Measurements from ENCODE around the gene PRICKLE3. TPM values are rescaled to one million over a fixed set of nuclear protein-coding genes. Genes with fewer than 3 reads are reported as not detected.
"Not testable (repeated sequence)": the region's sequence is repeated elsewhere in the genome, so short reads cannot be mapped to it uniquely, and the experiment has no call there.

Gene PRICKLE3
- total RNA-seq, 1 experiment from 2014 or later, result 4.3 TPM

DNA sequence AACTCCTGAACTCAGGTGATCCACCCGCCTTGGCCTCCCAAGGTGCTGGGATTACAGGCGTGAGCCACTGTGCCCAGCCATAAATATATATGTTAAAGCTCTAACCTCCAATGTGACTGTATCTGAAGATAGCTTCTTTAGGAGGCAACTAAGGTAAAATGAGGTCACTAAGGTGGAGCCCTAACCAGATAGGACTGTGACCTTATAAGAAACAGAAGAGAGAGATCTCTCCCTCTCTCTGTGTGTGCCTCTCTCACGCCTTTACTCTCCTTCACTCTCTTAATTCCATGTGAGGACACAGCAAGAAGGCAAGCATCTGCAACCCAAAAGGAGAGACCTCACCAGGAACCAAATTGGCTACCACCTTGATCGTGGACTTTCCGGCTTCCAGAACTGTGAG is 24.5 kb downstream of the PRICKLE3 start:
- no peak for DNase-seq (ENCODE audit: low read depth)

DNA sequence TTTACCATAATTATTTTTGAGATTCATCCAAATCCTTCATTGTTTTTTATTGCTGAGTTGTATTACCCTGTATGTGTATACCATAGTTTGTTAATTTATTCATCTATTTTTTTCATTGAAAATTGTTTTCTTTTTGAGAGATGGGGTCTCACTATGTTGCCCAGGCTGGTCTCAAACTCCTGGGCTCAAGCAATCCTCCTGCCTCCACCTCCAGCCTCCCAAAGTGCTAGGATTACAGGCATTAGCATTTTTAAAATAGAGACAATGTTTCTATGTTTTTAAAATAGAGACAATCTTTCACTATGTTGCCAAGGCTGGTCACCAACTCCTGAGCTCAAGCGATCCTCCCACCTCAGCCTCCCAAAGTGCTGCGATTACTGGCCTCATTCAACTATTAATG is 25.3 kb downstream of the PRICKLE3 start:
- no peak for DNase-seq (ENCODE audit: low read depth)

GRCh38 chrX:49157194-49157593 is 29.0 kb downstream of the PRICKLE3 start:
- no peak for DNase-seq (ENCODE audit: low read depth)

GRCh38 chrX:49155900-49156837 is 30.0 kb downstream of the PRICKLE3 start:
- DNase-seq (ENCODE audit: low read depth), result peak; percentile 86

DNA sequence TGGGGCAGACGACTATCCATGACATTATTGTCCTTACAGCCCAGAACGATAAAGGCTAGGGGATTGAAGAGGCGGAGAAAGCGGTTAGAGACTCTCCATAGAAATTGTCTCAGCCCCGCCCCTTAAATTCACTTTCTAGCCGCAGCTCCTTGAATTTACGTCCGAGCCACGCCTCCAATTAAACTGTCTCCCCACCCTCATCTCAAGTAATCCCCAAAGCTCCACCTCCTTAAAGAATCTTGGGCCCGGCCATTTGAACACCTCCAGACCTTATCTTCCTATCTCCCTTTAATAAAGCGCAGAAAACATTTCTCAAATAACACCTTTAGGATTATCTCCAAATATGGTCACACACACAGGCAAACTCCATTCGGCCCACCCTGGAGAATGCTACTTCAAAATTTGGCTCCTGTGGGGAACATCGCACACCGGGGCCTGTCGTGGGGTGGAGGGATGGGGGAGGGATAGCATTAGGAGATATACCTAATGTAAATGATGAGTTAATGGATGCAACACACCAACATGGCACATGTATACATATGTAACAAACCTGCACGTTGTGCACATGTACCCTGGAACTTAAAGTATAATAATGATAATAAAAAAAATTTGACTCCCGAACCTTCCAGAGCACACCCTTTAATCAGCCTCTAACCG is 30.8 kb downstream of the PRICKLE3 start:
- peak; percentile 80 for DNase-seq (ENCODE audit: low read depth)

- no peak for DNase-seq (ENCODE audit: low read depth)
These were observed 32.7 kb downstream of the PRICKLE3 start for GRCh38 chrX:49153467-49153866.

GRCh38 chrX:49149291-49149690 is 36.9 kb downstream of the PRICKLE3 start:
- DNase-seq (ENCODE audit: low read depth), result not testable (repeated sequence)

DNA sequence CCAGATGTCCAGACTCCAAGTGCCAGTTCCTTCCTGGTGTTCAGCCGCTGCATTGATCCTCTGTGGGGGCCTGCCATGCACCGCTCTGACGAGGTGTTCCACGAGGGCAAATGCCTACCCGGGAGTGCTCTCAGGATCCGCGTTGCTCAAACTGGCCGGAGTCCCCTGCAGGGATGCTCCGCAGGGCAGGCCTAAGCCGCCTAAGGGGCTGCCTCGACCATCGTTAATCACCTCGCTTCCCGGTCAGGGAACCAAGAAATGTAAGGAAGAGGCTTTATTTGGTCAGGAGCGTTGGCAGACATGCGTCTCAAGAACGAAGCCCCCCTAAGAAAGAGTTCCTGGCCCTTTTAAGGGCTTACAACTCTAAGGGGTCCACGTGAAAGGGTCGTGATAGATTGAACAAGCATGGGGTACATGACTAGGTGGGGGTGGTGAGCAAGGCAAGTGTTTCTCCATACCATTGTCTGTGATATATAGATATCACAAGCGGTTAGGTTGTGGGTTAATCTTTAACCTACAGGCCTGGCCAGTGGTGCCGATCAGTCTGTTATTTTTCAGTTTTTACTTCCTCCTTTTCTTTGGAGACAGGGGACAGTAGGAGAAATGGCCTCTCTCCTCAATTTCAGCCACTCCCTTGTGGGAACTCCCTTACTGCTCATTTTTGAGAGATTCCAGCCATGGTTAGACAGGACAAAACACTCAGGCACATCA is 37.6 kb downstream of the PRICKLE3 start:
- not testable (repeated sequence) for DNase-seq (ENCODE audit: low read depth)

- no peak for DNase-seq (ENCODE audit: low read depth)
These were observed 38.2 kb downstream of the PRICKLE3 start for GRCh38 chrX:49147936-49148335.

GRCh38 chrX:49147282-49147681 is 38.9 kb downstream of the PRICKLE3 start:
- DNase-seq (ENCODE audit: low read depth), result no peak

DNA sequence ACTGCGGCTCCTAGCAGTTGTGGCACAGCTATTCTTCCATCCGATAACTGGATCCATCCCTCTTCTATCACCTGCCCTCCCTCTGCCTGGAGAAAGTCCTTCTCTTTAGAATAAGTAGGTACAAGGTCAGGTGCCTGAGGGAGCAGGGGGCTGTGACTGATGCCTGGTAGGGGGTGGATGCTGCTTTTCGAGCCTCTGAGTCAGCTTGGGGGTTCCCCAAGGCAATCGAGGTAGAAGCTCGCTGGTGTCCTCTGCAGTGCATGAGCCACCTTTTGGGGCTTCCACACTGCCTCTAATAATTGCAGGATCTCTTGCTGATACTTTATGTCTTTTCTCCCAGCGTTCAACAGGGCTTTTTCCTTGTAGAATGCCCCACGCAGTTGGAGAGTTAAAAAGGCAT is 43.0 kb downstream of the PRICKLE3 start:
- not testable (repeated sequence) for DNase-seq (ENCODE audit: low read depth)

GRCh38 chrX:49142264-49142663 is 43.9 kb downstream of the PRICKLE3 start:
- not testable (repeated sequence) for DNase-seq (ENCODE audit: low read depth)

- no peak for DNase-seq (ENCODE audit: low read depth)
These were observed 46.5 kb downstream of the PRICKLE3 start for GRCh38 chrX:49139713-49140112.

DNA sequence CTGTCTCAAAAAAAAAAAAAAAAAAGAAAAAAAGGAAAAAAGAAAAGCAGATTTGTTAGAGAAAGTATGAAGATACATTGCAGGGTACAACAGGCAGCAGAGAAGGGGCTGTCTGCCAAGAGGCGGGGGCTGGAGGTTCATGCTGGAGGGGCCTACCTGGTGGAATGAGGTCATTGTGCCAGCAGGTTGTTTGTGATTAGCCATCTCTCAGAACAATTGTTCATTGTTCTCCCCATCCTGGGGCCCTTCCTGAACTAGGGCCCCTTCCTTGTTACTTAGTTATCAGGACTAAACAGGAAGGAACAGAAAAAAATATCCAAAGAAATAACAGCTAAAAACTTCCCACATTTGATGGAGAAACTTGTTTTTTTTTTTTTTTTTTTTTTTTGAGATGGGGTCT is 48.7 kb downstream of the PRICKLE3 start:
- DNase-seq (ENCODE audit: low read depth), result peak; percentile 4

GRCh38 chrX:49133759-49134158 is 52.4 kb downstream of the PRICKLE3 start:
- DNase-seq (ENCODE audit: low read depth), result no peak

GRCh38 chrX:49132275-49132674 is 53.9 kb downstream of the PRICKLE3 start:
- not testable (repeated sequence) for DNase-seq (ENCODE audit: low read depth)

DNA sequence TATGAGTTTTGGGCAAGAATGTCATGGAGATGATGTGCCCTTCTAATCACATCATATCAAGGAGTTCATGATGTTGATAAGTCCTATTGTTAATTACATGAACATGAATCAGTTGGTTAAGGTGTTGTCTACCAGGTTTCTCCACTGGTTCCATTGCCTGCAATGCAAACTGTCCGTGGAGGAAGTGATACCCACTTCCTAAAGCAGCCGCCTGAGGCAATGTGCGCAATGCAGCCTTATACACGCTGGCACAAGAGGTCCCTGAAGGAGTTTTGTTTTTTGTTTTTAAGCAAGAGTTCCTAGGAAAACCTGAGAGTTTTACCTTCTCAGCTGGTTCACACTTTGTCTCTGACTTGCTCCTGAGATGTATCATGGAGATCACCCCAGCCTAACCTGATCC is 56.7 kb downstream of the PRICKLE3 start:
- no peak for DNase-seq (ENCODE audit: low read depth)

- not testable (repeated sequence) for DNase-seq (ENCODE audit: low read depth)
These were observed 58.4 kb downstream of the PRICKLE3 start for GRCh38 chrX:49127742-49128258.
